ENCODE data around the gene POMZP3. TPM values are rescaled to one million over a fixed set of nuclear protein-coding genes. Genes with fewer than 3 reads are reported as not detected.
A peak's percentile ranks its signal among the peaks of the same experiment; 100 is the strongest.
"Not testable (repeated sequence)": the region's sequence is repeated elsewhere in the genome, so short reads cannot be mapped to it uniquely, and the experiment has no call there.

Gene POMZP3
- polyA plus RNA-seq, 1 donor = 13.2 TPM

- not testable (repeated sequence) for DNase-seq
Measured at GRCh38 chr7:76586585-76587315, 40.3 kb downstream of the POMZP3 start.

DNA sequence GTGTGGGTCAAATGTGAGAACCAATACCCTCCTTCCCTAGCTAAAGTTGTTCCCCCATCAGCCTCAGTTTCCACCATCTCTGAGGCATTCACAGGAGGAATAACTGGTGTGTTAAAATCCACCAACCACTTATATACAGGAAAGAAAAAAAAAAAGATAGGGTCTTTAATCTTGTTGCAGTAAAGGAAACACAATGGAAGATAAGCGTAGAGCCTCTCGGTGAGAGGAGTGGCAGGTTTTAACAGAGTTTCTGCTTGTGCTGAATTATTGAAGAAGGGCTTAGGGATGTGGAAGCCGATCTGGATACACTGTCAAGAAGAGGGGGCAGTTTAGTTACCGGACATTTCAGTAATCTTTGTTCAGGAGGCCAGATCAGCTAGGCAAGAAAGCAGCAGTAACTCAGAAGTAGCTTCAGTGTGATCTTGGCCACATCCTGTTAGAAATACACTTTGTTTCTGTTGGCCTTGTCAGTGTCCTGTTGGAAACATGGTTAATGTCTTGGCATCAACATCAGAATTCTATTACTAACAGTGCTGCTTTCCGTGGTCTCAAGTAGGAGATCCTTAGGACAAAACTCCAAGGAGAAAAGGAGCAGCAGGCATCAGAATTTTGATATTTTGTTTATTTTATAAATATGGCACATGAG, 43.3 kb downstream of the POMZP3 start:
- peak; percentile 58 for DNase-seq

DNA sequence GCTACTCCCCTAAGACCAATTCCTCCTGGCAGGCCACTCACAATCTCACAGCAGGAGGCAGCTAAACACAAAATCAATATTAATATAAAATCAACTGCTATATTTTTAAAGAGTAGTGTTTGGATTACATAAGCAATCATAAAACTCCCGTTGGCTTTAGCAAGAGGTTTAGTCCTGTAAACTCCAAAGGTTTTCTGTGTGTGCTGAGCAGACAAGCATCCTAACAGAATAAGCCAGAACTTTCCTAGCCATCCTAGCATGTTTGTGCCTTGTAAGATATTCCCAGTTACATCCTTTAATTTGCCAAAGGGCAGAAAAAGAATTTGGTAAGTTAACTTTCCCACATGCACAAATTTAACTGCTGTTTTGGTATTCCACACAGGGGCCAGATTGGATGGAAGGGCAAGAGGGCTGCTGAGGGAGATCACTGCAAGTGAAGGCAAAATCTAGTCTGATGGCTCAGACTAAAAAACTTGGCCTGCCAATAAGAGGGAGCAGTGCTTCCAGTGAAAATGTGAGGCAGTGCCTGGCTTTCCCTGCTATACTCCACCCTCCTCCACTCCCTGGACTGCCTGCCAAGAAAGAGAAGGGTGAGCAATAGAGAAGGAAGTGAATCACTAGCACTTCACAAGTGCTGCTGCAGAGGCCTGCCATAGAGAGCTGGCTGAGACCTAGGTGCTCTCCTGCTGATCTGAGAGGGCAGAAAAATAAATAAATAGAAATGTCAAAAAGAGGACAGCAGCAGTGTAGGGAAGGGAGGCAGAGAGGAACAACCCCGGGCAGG, 44.0 kb downstream of the POMZP3 start:
- DNase-seq = peak; percentile 56

DNA sequence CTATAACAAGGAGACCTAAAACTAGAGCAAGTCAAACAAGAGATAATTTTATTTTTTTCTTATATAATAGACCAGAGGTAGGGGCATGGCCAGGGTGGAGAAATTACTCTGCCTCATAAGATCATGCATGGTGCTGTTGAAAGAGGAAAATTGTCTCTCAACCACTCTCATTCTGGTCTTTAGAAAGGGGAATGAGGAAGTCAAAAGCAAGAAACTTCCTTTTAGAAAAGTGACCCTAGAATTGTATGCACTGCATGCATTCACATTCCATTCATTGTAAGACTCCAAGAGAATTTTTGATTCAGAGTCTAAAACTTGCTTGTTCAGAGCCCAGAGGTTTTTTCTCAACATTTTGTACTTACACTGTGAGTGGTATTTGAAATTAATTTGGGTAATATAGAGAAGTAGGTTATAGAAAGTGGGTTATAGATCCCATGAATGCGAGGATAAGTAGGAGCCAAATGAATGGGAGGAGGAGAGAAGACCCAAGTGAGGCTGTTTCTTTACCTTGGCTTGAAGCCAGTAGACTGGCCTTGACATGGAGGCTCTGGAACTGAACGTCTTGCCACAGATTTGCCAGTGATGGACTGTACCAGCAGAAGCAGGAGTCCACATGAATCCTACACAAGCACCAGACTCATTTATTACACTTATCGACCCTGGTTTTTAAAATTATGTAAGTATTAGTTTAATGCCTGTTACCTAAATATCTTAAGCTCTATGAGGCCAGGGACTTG, 51.0 kb downstream of the POMZP3 start:
- DNase-seq = not testable (repeated sequence)

DNA sequence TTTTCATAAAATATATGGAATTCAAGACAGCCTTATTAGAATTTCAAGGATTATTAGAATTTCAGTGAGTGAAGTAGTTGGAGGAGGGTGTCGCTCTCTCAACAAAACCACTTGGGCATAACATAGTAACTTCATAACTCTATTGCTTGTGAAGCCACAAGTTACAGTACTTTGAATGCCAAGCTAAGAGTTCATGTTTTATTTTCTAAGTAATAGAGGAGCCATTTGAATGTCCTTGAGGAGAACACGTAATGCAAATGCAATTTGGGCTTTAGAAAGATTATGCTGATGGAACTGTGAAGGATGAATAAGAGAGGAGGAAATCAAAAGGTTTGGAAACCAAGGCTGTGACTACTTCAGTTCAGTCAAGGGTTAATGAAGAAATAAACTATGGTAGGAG, 51.6 kb downstream of the POMZP3 start:
- not testable (repeated sequence) for DNase-seq

- not testable (repeated sequence) for DNase-seq
Measured at GRCh38 chr7:76572296-76572695, 54.8 kb downstream of the POMZP3 start.

DNA sequence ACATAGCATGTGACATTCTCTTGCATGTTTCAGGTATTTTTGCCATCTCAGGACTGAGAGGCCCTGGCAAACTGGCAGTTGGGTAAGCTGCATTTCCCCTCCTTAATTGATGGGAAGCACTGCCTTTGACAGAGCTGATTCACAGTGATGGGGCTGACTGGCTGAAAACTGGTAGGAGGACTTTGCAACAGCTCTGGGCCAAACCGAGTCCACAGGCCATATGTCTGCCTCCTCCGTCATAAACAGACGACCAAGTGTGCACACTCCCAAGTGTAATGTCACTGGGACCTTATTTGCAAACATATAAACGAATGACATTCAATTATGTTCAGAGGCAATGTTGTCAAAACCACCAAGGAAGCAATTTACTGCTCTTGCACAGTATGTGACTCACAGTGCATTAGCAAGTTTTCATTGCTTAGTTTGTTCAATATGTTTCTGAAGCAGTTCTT, 56.7 kb downstream of the POMZP3 start:
- not testable (repeated sequence) for DNase-seq

GRCh38 chr7:76568742-76569141, 58.3 kb downstream of the POMZP3 start:
- DNase-seq = not testable (repeated sequence)

- DNase-seq = not testable (repeated sequence)
Measured at GRCh38 chr7:76567753-76568152, 59.3 kb downstream of the POMZP3 start.

GRCh38 chr7:76567311-76567710, 59.8 kb downstream of the POMZP3 start:
- DNase-seq = not testable (repeated sequence)

DNA sequence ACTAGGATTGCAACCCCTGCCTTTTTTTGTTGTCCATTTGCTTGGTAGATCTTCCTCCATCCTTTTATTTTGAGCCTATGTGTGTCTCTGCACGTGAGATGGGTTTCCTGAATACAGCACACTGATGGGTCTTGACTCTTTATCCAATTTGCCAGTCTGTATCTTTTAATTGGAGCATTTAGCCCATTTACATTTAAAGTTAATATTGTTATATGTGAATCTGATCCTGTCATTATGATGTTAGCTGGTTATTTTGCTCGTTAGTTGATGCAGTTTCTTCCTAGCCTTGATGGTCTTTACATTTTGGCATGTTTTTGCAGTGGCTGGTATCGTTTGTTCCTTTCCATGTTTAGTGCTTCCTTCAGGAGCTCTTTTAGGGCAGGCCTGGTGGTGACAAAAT, 62.1 kb downstream of the POMZP3 start:
- not testable (repeated sequence) for DNase-seq

DNA sequence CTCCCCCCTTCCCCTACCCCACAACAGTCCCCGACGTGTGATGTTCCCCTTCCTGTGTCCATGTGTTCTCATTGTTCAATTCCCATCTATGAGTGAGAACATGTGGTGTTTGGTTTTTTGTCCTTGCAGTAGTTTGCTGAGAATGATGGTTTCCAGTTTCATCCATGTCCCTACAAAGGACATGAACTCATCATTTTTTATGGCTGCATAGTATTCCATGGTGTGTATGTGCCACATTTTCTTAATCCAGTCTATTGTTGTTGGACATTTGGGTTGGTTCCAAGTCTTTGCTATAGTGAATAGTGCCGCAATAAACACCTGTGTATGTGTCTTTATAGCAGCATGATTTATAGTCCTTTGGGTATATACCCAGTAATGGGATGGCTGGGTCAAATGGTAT, 65.7 kb downstream of the POMZP3 start:
- DNase-seq = not testable (repeated sequence)

DNA sequence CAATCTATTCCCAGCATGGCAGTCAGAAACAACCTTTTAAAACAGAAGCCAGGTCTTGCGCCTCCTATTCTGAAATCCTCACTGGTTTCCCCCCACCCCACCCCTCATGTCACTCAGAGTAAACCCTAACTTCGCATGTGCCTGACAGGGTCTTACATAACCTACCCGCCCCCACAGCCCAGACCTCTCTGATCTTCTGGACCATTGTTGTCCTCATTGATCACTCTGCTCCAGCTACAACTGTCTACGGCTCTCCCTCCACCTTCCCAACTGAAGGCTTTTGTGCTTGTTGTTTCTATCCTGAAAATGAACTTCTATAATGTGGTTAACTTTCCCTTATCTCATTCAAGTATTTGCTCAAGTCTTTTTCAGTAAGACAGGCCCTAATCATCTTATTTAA, 66.9 kb downstream of the POMZP3 start:
- DNase-seq = not testable (repeated sequence)

Other genes with a start within 250 kb of the POMZP3 start
- gene SSC4D, start 217.6 kb downstream of the POMZP3 start, polyA plus RNA-seq (ENCODE audit: insufficient read length) = 0.85 TPM
- gene ZP3, start 202.3 kb downstream of the POMZP3 start, polyA plus RNA-seq (ENCODE audit: insufficient read length) = 1.2 TPM
- gene DTX2, start 165.6 kb downstream of the POMZP3 start, polyA plus RNA-seq (ENCODE audit: insufficient read length) = 8.0 TPM
- 0.26 TPM for gene UPK3B, start 116.7 kb downstream of the POMZP3 start, polyA plus RNA-seq (ENCODE audit: insufficient read length)
- gene SPDYE16, start 84.0 kb downstream of the POMZP3 start, polyA plus RNA-seq (ENCODE audit: insufficient read length) = 4.5 TPM

Measured in hindlimb muscle (tissue), 1 donor.